SK-N-SH (cell line): ENCODE measurements around the gene HLTF. TPM values are rescaled to one million over a fixed set of nuclear protein-coding genes. Genes with fewer than 3 reads are reported as not detected.

Experiments
- CTCF ChIA-PET: fragments of 300-600, 350-600 bp; formaldehyde crosslinking; extraction: SDS; loops from one replicate; lab custom pipeline; 2021; lab: Yijun Ruan, JAX
- POLR2A ChIA-PET: fragments of 350-600 bp; sonication (Branson Sonifier 250); formaldehyde crosslinking; extraction: SDS; loops from one replicate; lab custom pipeline; 2020; ENCODE audit warnings: antibody characterized with exemption, inconsistent platforms; lab: Yijun Ruan, JAX
- DNase-seq: peaks from one replicate; pipeline ENCODE4 v3.0.0; 2012
- H2AFZ ChIP-seq: fragments of 200-600 bp; sonication (generic); 2 replicates; pipeline ENCODE4 v1.8.1; 2016; ENCODE audit warnings: antibody characterized with exemption, mild to moderate bottlenecking, low read depth
- H3F3A ChIP-seq: fragments of 200-600 bp; sonication (generic); replicated peaks from 2 replicates; pipeline ENCODE3; 2016; ENCODE audit warnings: antibody characterized with exemption, mild to moderate bottlenecking; ENCODE audit not compliant: insufficient read depth
- H3K27ac ChIP-seq, 2 experiments: fragments of 200-500 bp in 1 of 2; fragments of 200-600 bp in 1 of 2; sonication (Bioruptor generic) in 1 of 2; sonication (generic), shearing (Covaris generic) in 1 of 2; 2 replicates each; pipeline versions ENCODE4 v1.5.1 to v1.6.1; 2014 to 2016; ENCODE audit warnings: low read depth in 2 of 2, inconsistent platforms in 1 of 2, low read length in 1 of 2, mild to moderate bottlenecking in 1 of 2, mixed read lengths in 1 of 2
- H3K27me3 ChIP-seq: fragments of 200-600 bp; sonication (generic), shearing (Covaris generic); 2 replicates; pipeline ENCODE4 v1.6.1; 2016; ENCODE audit warnings: mixed run types; ENCODE audit not compliant: insufficient read depth
- H3K36me3 ChIP-seq, 2 experiments: fragments of 200-500 bp in 1 of 2; fragments of 200-600 bp in 1 of 2; sonication (Bioruptor generic) in 1 of 2; sonication (generic) in 1 of 2; replicated peaks in 1 of 2; 2 replicates each; pipeline versions ENCODE3 to v1.5.1; 2014 to 2016; ENCODE audit warnings: low read length in 1 of 2, mild to moderate bottlenecking in 1 of 2; ENCODE audit not compliant: insufficient read depth in 2 of 2, control insufficient read depth in 1 of 2
- H3K4me1 ChIP-seq, 2 experiments: fragments of 200-500 bp in 1 of 2; fragments of 200-600 bp in 1 of 2; sonication (Bioruptor generic) in 1 of 2; sonication (generic), shearing (Covaris generic) in 1 of 2; 2 replicates each; pipeline versions ENCODE4 v1.5.1 to v1.6.1; 2014 to 2016; ENCODE audit warnings: low read depth in 1 of 2, low read length in 1 of 2, mixed run types in 1 of 2; ENCODE audit not compliant: insufficient read depth in 2 of 2, control insufficient read depth in 1 of 2
- H3K4me2 ChIP-seq: fragments of 200-600 bp; sonication (generic), shearing (Covaris generic); 2 replicates; pipeline ENCODE4 v1.6.1; 2017; ENCODE audit warnings: mixed run types
- H3K4me3 ChIP-seq, 2 experiments: fragments of 200-500 bp in 1 of 2; fragments of 200-600 bp in 1 of 2; sonication (Bioruptor generic) in 1 of 2; sonication (generic), shearing (Covaris generic) in 1 of 2; 2 replicates each; pipeline versions ENCODE4 v1.5.1 to v1.8.1; 2014 to 2016; ENCODE audit warnings: low read depth in 2 of 2, inconsistent platforms in 1 of 2, low read length in 1 of 2, mild to moderate bottlenecking in 1 of 2, mixed read lengths in 1 of 2, moderate library complexity in 1 of 2
- H3K79me2 ChIP-seq: fragments of 200-600 bp; sonication (generic); 2 replicates; pipeline ENCODE4 v1.8.1; 2017; ENCODE audit warnings: mild to moderate bottlenecking; ENCODE audit not compliant: insufficient read depth
- H3K9ac ChIP-seq: fragments of 200-600 bp; sonication (generic); 2 replicates; pipeline ENCODE4 v1.6.1; 2017; ENCODE audit warnings: mixed run types
- H3K9me2 ChIP-seq: fragments of 200-600 bp; sonication (generic); 2 replicates; pipeline ENCODE4 v1.6.1; 2017; ENCODE audit warnings: mixed run types
- H3K9me3 ChIP-seq: fragments of 200-600 bp; sonication (generic); 2 replicates; pipeline ENCODE4 v1.6.1; 2017; ENCODE audit warnings: mixed run types, mild to moderate bottlenecking, moderate library complexity
- H4K20me1 ChIP-seq: fragments of 200-600 bp; sonication (generic); 2 replicates; pipeline ENCODE4 v1.6.1; 2017; ENCODE audit warnings: mild to moderate bottlenecking, mixed run types; ENCODE audit not compliant: insufficient read depth
- CHD2 ChIP-seq: fragments of 150-350 bp; IDR thresholded peaks from 2 replicates; pipeline ENCODE4 v1.6.1; 2018; ENCODE audit warnings: low read length; ENCODE audit not compliant: partially characterized antibody
- EZH2phosphoT487 ChIP-seq: fragments of 200-600 bp; sonication (generic); IDR thresholded peaks from 2 replicates; pipeline ENCODE4 v1.6.1; 2017; ENCODE audit warnings: low read depth, mixed run types, mild to moderate bottlenecking, antibody characterized with exemption, moderate library complexity, borderline replicate concordance
- FOXM1 ChIP-seq: IDR thresholded peaks from 2 replicates; pipeline ENCODE4 v1.4.0; 2012; ENCODE audit warnings: low read depth, mild to moderate bottlenecking
- GABPA ChIP-seq: IDR thresholded peaks from 2 replicates; pipeline ENCODE4 v1.4.0; 2012; ENCODE audit warnings: low read depth, mild to moderate bottlenecking
- IRF3 ChIP-seq: fragments of 150-350 bp; IDR thresholded peaks from 2 replicates; pipeline ENCODE4 v1.6.1; 2016; ENCODE audit warnings: mild to moderate bottlenecking, low read depth, low read length
- MXI1 ChIP-seq: IDR thresholded peaks from 2 replicates; pipeline ENCODE4 v1.6.1; 2012; ENCODE audit warnings: mild to moderate bottlenecking, low read depth, low read length, improper control_type of control experiment
- NFIC ChIP-seq: IDR thresholded peaks from 2 replicates; pipeline ENCODE4 v1.4.0; 2012; ENCODE audit warnings: borderline replicate concordance
- NRF1 ChIP-seq: IDR thresholded peaks from 2 replicates; pipeline ENCODE4 v1.6.1; 2012; ENCODE audit warnings: low read depth, mild to moderate bottlenecking, low read length
- SIN3A ChIP-seq: IDR thresholded peaks from 2 replicates; pipeline ENCODE4 v1.6.1; 2012; ENCODE audit warnings: low read depth, mild to moderate bottlenecking, low read length, moderate library complexity, borderline replicate concordance
- SMC3 ChIP-seq: IDR thresholded peaks from 2 replicates; pipeline ENCODE4 v1.6.1; 2012; ENCODE audit warnings: low read depth, low read length, improper control_type of control experiment
- TCF12 ChIP-seq: IDR thresholded peaks from 2 replicates; pipeline ENCODE4 v1.4.0; 2012
- TEAD4 ChIP-seq: IDR thresholded peaks from 2 replicates; pipeline ENCODE4 v1.4.0; 2012; ENCODE audit warnings: mild to moderate bottlenecking, borderline replicate concordance; ENCODE audit not compliant: insufficient read depth
- USF2 ChIP-seq: fragments of 150-350 bp; IDR thresholded peaks from 2 replicates; pipeline ENCODE4 v1.6.1; 2017; ENCODE audit warnings: antibody characterized with exemption, low read length, low read depth, borderline replicate concordance
- YY1 ChIP-seq: IDR thresholded peaks from 2 replicates; pipeline ENCODE4 v1.4.0; 2012; ENCODE audit warnings: low read depth, mild to moderate bottlenecking
- WGBS: methylation state at CpG from one replicate; pipeline ENCODE4 v1.1.6; 2017; ENCODE audit warnings: low lambda C conversion rate; 5-methylcytosine and 5-hydroxymethylcytosine counted together
- polyA plus RNA-seq, 3 experiments: library from polyadenylated mRNA; depleted of rRNA; stranded (reverse); fragments of >200 nt; gene quantifications; 2 replicates each; pipeline ENCODE4 v1.2.3, GENCODE V29; 2012
- TF ChIP-seq, protein P1 (sequence below): IDR thresholded peaks from 2 replicates; pipeline ENCODE4 v1.4.0; 2012; ENCODE audit warnings: low read depth, borderline replicate concordance
- TF ChIP-seq, protein P2 (sequence below): IDR thresholded peaks from 2 replicates; pipeline ENCODE4 v1.4.0; 2012; ENCODE audit warnings: low read depth, borderline replicate concordance

HLTF gene
- polyA plus RNA-seq, 1 of the 3 experiments (the other 2 are of a cell fraction): 10.1 TPM

DNA sequence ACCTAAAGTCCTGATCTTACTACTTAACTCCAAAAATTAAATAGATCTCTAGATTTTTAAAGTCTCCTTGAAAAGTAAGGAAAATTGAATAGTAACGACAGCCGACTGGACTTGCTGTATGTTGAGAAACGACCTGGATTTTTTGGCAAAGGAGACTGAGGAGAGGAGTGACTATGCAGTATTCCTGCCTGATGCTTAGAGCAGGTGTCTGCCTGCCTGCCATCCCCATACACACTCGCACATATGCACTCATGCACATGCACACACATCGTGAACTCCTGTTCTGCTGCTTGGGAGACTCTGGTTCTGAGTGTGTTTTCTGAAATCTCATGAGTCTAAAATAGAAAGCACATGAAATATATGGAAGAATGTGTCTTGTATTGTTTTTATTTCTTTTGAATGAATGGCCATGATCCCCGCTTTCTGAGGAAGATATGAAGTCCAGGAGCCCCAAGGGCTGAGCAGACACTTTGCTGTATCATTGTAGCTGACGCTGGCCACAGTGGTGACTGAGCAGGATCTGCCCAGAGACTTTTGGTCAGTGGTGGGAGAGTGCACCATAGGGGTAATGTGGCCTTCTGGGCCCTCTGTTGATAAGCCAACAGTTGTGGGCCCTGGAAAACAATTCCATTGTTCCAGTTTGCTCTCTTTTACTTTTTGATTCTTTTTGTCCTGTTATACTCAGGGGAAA lies 78.6 kb downstream of the HLTF start:
- ChIA-PET POLR2A (no interaction called here), CTCF (no interaction called here)
- H2AFZ ChIP-seq: no peak overlapping the region
- H3K4me1 ChIP-seq: no peaks in the 10 kb centered on the region; a peak in 3 of 4 replicates
- H3K9ac ChIP-seq: no peak overlapping the region
- no peak for DNase-seq
- H3K4me2 ChIP-seq: no peak overlapping the region
- no peaks in the 10 kb centered on the region for H3K79me2 ChIP-seq
- no peak overlapping the region for H3K27ac ChIP-seq
- peaks cover 15 to 17% of the 10 kb centered on the region in 2 experiments for H3K36me3 ChIP-seq
- TF ChIP-seq TCF12 (no peak), SIN3A (no peak), FOXM1 (no peak), YY1 (no peak), USF2 (no peak), CHD2 (no peak), NRF1 (no peak), NFIC (no peak), TEAD4 (no peak), IRF3 (no peak), MXI1 (no peak), GABPA (no peak), SMC3 (no peak), EZH2phosphoT487 (no peak)
- TF ChIP-seq, protein P1, sequence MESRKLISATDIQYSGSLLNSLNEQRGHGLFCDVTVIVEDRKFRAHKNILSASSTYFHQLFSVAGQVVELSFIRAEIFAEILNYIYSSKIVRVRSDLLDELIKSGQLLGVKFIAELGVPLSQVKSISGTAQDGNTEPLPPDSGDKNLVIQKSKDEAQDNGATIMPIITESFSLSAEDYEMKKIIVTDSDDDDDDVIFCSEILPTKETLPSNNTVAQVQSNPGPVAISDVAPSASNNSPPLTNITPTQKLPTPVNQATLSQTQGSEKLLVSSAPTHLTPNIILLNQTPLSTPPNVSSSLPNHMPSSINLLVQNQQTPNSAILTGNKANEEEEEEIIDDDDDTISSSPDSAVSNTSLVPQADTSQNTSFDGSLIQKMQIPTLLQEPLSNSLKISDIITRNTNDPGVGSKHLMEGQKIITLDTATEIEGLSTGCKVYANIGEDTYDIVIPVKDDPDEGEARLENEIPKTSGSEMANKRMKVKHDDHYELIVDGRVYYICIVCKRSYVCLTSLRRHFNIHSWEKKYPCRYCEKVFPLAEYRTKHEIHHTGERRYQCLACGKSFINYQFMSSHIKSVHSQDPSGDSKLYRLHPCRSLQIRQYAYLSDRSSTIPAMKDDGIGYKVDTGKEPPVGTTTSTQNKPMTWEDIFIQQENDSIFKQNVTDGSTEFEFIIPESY: no peak
- TF ChIP-seq, protein P2, sequence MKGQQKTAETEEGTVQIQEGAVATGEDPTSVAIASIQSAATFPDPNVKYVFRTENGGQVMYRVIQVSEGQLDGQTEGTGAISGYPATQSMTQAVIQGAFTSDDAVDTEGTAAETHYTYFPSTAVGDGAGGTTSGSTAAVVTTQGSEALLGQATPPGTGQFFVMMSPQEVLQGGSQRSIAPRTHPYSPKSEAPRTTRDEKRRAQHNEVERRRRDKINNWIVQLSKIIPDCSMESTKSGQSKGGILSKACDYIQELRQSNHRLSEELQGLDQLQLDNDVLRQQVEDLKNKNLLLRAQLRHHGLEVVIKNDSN: no peak
- no peak overlapping the region for H3K4me3 ChIP-seq
- no peaks in the 10 kb centered on the region for H3K9me3 ChIP-seq
- no peaks in the 10 kb centered on the region for H3K27me3 ChIP-seq
- H4K20me1 ChIP-seq: no peaks in the 10 kb centered on the region
- 90% methylated on average over 7 of the region's 7 CpGs for WGBS
- H3F3A ChIP-seq: no peaks in the 10 kb centered on the region
- H3K9me2 ChIP-seq: no peaks in the 10 kb centered on the region
